ENCODE data around the gene CDKN1C. TPM values are rescaled to one million over a fixed set of nuclear protein-coding genes. Genes with fewer than 3 reads are reported as not detected.
A peak's percentile ranks its signal among the peaks of the same experiment; 100 is the strongest.

Gene CDKN1C
- total and polyA plus RNA-seq, 12 donors, result 16.9 to 55.3 (median 26.6) TPM

GRCh38 chr11:2904153-2905052, 18.8 kb upstream of the CDKN1C start:
- intact Hi-C loops (cut with DNase I), result no loop called here
- Histone ChIP-seq H3K27ac (no peak overlapping the region), H3K4me3 (no peak overlapping the region), H3K4me1 (peaks cover 6 to 43% (median 27%) of the 10 kb centered on the region in 9 donors), H3K36me3 (no peaks in the 10 kb centered on the region), H3K9me3 (peaks cover 0 to 3% (median 0%) of the 10 kb centered on the region in 11 donors), H3K27me3 (peaks cover 0 to 26% (median 13%) of the 10 kb centered on the region in 7 donors)
- WGBS, 2 donors, result 80 to 81% methylated on average over 21 of the region's 21 CpGs
- no peak for TF ChIP-seq CTCF (IDR thresholded peaks at IDR 0.05)
- no peak for ATAC-seq
- no peak for DNase-seq

- 69 to 85% methylated on average over 7 of the region's 7 CpGs for WGBS, 2 donors
Observed at GRCh38 chr11:2903672-2904011, 18.1 kb upstream of the CDKN1C start.

GRCh38 chr11:2902784-2903671, 17.5 kb upstream of the CDKN1C start:
- DNase-seq, result no peak
- Histone ChIP-seq H3K4me1 (peaks cover 9 to 51% (median 34%) of the 10 kb centered on the region in 9 donors), H3K9me3 (peaks cover 0 to 3% (median 0%) of the 10 kb centered on the region in 11 donors), H3K27me3 (peaks cover 0 to 17% (median under 1%) of the 10 kb centered on the region in 7 donors), H3K4me3 (peak overlapping the region; percentile 29 to 85 (median 72)), H3K27ac (peak overlapping the region in 5 of 10 donors; percentile 58 to 91 (median 71)), H3K36me3 (no peaks in the 10 kb centered on the region)
- intact Hi-C loops (cut with DNase I), result no loop called here
- no peak for TF ChIP-seq CTCF (IDR thresholded peaks at IDR 0.05)
- WGBS, 2 donors, result 80 to 86% methylated on average over 23 of the region's 23 CpGs
- peak in 1 of 8 donors; percentile 1 for ATAC-seq

More at GRCh38 chr11:2903672-2904011, 18.1 kb upstream of the CDKN1C start:
- no peak overlapping the region for H3K4me3 ChIP-seq
- H3K9me3 ChIP-seq, result peaks cover 0 to 3% (median 0%) of the 10 kb centered on the region in 11 donors
- H3K36me3 ChIP-seq, result no peaks in the 10 kb centered on the region
- H3K27ac ChIP-seq, result no peak overlapping the region
- intact Hi-C loops (cut with DNase I), result no loop called here
- no peak for TF ChIP-seq CTCF (IDR thresholded peaks at IDR 0.05)
- peaks cover 9 to 45% (median 29%) of the 10 kb centered on the region in 9 donors for H3K4me1 ChIP-seq
- DNase-seq, result no peak
- ATAC-seq, result no peak
- peaks cover 0 to 19% (median 6%) of the 10 kb centered on the region in 7 donors for H3K27me3 ChIP-seq

Data from heart right ventricle (tissue), 16 donors.